Activated CD4-positive, alpha-beta T cell treated with anti-CD3 and anti-CD28 coated beads for 1 hour (primary cell): ENCODE results near the gene PPP2R3A.
"Not testable (repeated sequence)": the region's sequence is repeated elsewhere in the genome, so short reads cannot be mapped to it uniquely, and the experiment has no call there.

Source experiments
- DNase-seq: peaks from one replicate; pipeline ENCODE4 v3.0.0-alpha.2; 2020

PPP2R3A gene

GRCh38 chr3:136110481-136110880, 145.0 kb downstream of the PPP2R3A start:
- no peak for DNase-seq

GRCh38 chr3:136114421-136114820, 148.9 kb downstream of the PPP2R3A start:
- DNase-seq = no peak

GRCh38 chr3:136119332-136119731, 153.8 kb downstream of the PPP2R3A start:
- DNase-seq = not testable (repeated sequence)

GRCh38 chr3:136119783-136120182, 154.3 kb downstream of the PPP2R3A start:
- not testable (repeated sequence) for DNase-seq

- no peak for DNase-seq
Observed at GRCh38 chr3:136120373-136121348, 155.1 kb downstream of the PPP2R3A start.

DNA sequence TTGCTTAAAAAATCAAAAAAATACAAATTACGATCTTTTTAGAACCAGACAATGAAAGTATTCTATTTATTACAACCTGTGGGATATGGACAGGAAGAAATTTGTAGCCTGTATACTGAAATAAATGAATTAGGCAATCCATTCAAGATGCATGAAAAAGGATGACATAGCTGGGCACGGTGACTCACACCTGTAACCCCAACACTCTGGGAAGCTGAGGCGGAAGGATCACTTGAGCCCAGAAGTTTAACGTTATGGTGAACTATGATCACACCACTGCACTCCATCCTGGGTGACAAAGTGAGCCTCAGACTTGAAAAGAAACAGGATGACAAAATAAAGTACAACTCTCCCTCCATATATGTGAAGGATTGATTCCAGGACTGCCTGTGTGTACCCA, 156.5 kb downstream of the PPP2R3A start:
- no peak for DNase-seq

- DNase-seq = not testable (repeated sequence)
Observed at GRCh38 chr3:136131647-136132046, 166.1 kb downstream of the PPP2R3A start.

DNA sequence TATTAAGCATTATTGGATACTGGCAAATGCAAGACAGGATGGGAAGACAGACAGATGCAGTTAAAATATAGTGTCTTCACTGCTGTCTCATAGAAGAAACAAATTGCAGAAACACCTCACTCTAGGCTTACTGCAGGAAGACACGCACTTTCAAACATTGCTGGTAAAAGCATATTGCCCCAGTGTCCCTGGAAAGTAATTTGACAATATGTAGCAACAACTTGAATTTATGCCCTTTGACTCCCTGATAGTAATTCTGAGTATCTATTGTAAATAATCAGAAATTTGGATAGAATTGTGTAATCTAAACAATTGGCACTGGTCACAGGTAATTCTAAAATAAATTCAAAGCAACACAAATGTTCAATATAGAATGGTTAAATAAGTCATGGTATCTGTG, 168.6 kb downstream of the PPP2R3A start:
- no peak for DNase-seq

- no peak for DNase-seq
Observed at GRCh38 chr3:136135039-136135802, 169.7 kb downstream of the PPP2R3A start.

DNA sequence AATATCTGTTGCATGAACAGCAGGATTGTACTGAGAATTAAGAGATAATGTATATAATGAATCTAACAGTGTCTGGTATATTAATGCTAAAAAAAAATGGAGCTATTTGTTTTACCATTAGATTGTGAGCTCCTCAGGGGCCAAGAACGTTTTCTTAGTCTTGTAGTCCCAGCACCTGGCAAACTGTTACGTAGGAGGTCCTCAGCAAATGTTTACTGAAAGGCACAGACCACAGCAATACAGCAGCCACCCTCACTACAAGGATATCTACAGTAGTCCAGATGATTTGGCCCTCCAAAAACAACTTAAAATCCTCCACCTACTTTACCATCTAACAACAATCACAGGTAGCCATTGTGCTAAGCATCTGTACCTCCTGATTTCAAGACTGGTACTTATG, 170.9 kb downstream of the PPP2R3A start:
- DNase-seq = no peak

DNA sequence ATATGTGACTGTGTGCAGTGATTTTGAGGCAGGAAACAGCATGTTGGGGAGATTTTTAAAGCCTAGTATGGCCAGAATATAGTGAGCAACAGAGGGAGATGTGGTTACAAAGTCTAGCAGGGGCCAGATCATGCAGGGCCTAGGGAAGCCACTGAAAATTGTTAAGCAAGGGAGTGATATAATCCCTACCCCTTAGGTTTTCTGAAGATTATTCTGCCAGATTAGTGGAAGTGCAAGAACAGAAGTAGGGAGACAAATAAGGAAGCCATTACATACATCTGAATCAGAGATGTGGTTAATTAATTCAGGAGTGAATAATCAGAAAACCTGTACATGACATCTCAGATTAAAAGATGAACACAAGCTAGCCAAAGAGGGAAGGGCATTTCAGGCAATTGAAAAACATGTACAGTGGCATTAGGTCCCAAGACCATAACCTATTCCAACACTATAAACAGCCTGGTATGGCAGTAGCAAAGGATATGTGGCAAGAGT, 175.8 kb downstream of the PPP2R3A start:
- no peak for DNase-seq

DNA sequence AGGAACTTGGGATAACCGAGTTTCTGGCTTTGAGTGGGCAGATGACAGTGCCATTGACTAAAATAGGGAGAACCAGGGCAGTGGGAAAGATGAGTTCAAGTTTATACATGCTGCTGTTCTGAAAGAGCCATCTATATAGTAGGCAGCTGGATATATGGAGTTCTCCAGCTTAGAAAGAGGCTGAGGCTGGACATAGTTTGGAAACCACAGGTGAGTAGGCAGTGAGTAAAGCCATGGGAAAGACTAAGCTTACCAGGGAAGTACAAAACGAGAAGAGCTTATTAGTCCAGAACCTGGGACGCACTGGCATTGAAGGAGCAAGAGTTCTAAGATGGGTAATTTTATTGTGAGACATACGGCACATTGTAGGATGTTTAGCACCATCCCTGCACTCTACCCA, 176.4 kb downstream of the PPP2R3A start:
- DNase-seq = no peak

- no peak for DNase-seq
Observed at GRCh38 chr3:136142592-136142991, 177.1 kb downstream of the PPP2R3A start.

DNA sequence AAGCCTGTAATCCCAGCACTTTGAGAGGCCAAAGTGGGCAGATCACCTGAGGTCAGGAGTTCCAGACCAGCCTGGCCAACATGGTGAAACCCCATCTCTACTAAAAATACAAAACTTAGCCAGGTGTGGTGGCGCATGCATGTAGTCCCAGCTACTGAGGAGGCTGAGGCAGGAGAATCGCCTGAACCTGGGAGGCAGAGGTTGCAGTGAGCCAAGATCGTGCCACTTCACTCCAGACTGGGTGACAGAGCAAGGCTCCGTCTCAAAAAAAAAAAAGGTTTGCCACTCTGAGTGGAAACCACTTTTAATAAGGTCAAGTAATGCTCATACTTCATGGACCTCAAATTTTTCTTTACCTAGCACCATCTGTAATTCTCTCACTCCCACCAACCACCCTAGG, 178.9 kb downstream of the PPP2R3A start:
- DNase-seq = not testable (repeated sequence)

- DNase-seq = no peak
Observed at GRCh38 chr3:136146981-136147729, 181.6 kb downstream of the PPP2R3A start.

GRCh38 chr3:136149667-136150066, 184.1 kb downstream of the PPP2R3A start:
- no peak for DNase-seq

GRCh38 chr3:136151219-136151618, 185.7 kb downstream of the PPP2R3A start:
- no peak for DNase-seq

- no peak for DNase-seq
Observed at GRCh38 chr3:136152176-136152843, 186.8 kb downstream of the PPP2R3A start.

- DNase-seq = no peak
Observed at GRCh38 chr3:136152963-136153362, 187.4 kb downstream of the PPP2R3A start.

DNA sequence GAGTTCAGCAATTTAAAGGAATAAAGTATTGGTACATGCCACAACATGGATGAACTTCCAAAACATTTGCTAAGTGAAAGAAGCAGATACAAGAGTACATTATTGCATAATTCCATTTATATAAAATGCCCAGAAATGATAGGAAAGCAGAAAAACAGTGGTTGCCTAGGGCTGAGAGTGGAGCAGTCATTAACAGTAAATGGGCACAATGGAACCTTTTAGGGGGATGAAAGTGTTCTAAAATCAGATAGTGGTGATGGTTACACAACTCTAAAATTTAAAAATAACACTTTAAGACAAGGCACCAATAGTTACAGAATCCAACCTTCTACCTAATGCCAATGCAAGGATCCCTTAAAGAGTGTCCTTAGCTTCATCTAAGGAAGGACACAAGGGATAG, 196.0 kb downstream of the PPP2R3A start:
- no peak for DNase-seq

- DNase-seq = no peak
Observed at GRCh38 chr3:136162322-136162721, 196.8 kb downstream of the PPP2R3A start.

DNA sequence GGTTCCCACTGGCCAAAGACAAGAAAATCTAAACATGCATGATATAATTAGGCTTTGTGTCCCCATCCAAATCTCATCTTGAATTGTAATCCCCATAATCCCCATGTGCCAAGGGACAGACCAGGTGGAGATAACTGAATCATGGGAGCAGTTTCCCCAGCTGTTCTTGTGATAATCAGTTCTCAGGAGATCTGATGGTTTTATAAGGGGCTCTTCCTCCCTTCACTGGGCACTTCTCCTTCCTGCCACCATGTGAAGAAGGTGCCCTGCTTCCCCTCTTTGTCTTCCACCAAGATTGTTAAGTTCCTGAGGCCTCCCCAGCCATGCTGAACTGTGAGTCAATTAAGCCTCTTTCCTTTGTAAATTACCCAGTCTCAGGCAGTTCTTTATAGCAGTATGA, 198.1 kb downstream of the PPP2R3A start:
- not testable (repeated sequence) for DNase-seq
